Activated CD4-positive, alpha-beta T cell treated with anti-CD3 and anti-CD28 coated beads, Interleukin-2, Interleukin-6, amounts not matched to agents 100 ng/mL and 50 ng/mL, durations not matched to agents 16 hours and 8 hours (primary cell): ENCODE measurements around the gene MAN2B2.

Experiments
- DNase-seq: peaks from one replicate; pipeline ENCODE4 v3.0.0-alpha.2; 2020

Gene MAN2B2

DNA sequence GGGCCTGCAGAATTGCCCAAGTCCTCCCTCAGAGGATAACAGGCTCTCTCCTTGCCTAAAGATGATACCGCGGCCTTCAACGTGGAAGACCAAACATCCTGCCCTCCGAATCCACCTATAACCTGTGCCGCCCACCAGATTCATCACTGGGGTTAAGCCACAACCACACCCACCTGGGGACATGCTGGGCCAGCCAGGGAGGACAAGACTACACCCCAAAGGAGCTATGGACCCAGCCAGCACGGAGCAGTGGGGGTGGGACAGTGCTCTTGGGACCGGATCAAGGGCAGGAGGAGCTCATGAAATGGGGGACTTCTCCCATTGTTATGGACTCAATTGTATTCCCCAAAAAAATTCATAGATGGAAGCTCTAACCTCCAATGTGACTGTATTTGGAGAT is 6.8 kb upstream of the MAN2B2 start:
- DNase-seq = no peak

DNA sequence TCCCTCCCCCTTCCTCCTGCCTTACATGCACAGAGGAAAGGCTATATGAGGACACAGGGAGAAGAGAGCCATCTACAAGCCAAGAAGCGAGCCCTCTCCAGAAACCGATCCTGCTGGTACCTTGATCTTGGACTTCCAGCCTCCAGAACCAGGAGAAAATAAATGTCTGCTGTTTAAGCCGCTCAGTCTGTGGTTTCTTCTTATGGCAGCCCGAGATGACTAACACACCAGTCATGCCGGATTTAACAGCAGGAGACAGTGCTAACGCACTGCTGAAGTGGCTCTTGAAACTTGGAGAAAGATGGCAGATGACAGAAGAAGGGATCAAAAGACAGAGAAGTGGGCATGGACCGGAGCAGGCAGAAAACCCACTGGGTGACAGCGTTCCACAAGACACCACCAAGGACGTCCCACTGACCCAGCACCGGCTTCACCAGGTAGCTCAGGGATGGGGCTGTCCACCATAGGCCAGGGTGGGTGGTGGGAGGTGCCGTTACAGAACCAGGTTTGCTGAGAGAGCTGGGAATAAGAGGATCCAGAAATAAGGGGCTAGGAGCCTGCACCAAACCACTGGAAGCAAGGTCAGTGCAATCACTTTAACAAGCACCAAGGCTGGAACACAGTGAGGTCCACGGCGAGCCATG is 6.2 kb upstream of the MAN2B2 start:
- DNase-seq = no peak

DNA sequence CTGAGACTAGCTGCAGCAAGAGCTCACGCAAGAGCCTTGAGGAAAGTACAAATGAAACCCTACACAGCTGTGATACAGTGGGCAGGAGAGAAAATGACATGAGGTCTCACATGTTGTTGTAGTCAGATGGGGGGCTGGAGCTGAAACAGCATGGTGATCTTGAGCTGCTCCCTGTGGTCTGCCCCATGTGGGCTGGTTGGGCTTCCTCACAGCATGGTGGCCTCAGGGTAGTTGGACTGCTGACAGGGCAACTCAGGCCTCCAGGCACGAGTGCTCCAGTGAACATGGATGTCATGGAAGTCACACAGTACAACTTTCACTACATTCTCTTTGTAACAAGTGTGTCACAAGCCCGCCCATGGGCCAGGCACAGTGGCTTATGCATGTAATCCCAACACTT is 3.4 kb upstream of the MAN2B2 start:
- DNase-seq = no peak

DNA sequence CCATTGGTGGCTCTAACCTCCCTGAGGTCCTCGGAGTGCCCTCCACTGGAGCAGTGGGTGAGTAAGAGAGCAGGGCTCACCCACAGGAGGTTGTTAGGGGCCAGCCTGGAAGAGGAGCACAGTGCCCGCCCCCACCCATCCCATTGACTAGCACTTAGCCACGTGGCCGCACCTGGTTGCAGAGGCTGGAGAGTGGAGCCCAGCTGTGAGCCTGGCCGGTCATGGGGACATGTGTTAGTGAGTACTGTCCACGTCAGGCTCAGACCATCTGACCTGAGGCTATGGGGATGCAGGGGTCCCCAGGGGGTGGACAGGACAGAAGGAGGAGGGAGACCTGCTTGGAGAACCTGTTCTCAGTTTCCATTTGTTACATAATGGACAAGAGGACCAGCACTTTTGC is 1.4 kb upstream of the MAN2B2 start:
- DNase-seq = no peak

DNA sequence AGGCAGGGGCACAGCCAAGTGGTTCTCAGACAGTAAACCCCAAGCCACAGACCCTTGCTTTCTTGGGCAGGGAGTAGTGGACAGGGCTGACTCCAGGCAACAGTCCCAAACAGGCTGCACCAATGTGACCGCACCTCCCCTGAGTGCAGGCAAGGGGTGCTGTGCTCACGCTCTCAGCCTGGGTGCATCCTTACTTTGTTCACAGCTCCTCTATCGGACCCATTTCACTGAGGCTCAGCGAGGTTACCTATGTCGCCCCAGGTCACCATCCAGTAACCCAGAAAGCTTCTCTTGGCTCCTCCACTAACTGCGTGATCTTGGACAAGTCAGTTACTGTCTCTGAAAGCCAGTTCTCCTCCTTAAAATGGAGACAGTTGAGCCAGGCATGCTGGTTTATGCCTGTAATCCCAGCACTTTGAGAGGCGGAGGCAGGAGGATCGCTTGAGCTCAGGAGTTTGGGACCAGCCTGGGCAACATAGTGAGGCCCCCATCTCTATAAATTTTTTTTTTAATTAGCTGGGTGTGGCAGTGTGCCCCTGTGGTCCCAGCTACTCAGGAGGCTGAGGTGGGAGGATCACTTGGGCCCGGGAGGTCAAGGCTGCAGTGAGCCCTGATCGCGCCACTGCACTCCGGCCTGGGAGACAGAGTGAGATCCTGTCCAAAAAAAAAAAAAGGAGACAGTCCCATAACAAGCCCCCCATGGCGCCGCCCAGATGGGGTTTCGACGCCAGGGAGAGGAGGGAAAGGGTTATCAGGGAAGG is 823 bp upstream of the MAN2B2 start:
- no peak for DNase-seq

DNA sequence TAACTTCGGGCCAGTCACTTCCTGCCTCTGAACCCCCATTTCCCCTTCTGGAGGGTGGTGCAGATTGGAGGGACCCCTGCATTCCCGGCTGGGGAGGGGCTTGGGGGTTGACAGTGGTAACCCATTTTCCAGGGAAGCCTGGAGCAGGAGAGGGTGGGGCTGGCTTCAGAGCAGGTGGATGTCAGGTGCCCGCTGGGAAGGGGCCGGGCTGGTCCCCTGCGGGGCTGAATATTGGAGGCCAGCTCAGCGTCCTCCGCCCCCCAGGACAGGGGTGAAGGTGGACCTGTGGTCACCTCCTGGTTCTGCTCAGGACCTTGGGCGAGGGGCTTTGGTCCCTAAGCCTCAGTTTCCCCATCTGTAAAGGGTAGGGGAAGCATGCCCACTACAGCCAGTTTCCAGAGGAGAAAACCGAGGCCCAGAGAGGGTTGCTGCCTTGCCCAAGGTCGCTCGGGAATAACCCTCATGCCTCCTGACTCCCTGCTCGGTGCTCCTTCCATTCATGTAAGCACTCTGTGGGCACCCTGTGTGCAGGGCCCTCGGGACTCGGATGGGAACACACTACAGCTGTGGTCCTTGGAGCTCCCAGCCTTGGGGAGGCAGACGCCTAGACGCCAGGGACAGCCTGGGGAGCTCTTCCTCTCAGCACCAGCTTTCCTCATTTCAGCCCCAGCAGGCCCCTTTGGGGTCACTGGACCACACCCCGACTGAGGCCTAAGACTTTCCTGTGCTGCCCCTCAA is 683 bp downstream of the MAN2B2 start:
- DNase-seq = no peak

DNA sequence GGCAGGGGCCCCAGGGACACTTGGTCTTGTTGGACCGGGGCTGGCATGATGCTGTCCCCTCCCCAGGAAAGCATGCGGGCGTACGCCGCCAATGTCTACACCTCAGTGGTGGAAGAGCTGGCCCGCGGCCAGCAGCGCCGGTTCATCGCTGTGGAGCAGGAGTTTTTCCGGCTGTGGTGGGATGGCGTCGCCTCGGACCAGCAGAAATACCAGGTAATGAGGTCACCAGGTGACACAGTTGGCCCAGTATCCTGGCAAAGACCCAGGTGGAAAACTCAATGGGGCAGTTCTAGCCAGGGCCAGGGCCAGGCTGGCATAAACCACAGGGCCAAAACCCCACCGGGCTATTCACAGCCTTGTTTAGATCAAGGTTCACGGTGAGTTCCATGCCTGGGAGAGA is 1.5 kb downstream of the MAN2B2 start:
- no peak for DNase-seq

DNA sequence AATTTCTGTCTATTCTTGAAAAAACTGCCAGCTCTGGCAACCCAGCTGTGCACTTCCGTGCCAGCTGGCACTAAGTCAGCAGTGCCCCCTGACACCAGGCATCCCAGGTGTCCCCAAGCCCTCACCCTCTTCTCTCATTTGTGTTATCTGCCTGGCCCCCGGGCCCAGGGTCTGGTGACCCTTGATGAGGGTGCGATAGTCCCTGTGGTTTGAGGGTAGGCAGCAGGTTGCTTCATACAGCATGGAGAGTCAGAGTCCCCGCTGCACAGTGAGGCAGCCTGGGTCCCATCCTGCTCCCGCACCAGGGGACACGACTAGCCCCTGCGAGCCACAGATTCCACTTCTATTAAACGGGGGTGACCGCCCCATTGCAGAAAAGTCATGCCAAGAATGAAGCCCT is 1.9 kb downstream of the MAN2B2 start:
- DNase-seq = no peak

- no peak for DNase-seq
These were observed 2.4 kb downstream of the MAN2B2 start for GRCh38 chr4:6577409-6577808.

- no peak for DNase-seq
These were observed 3.2 kb downstream of the MAN2B2 start for GRCh38 chr4:6578221-6578620.

DNA sequence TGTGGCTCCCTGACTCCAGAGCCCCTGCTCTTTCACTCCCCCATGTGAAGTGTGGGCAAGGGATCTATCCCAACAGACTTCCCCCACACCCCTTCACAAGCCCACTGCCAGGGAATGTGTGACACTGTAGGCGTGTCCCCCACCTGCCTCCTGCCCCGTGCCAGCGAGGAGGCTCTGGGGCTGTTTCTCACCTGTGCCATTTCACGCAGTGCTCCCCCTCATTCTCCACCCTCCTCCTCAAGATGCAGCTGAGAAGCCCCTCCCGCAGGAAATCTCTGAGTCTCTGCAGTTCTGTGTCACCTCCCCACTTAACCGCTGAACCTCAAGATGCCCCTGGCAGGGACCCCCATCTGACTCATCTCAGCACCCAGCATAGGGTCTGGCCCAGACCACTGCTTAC is 5.4 kb downstream of the MAN2B2 start:
- DNase-seq = no peak

GRCh38 chr4:6581566-6582121 is 6.7 kb downstream of the MAN2B2 start:
- no peak for DNase-seq

DNA sequence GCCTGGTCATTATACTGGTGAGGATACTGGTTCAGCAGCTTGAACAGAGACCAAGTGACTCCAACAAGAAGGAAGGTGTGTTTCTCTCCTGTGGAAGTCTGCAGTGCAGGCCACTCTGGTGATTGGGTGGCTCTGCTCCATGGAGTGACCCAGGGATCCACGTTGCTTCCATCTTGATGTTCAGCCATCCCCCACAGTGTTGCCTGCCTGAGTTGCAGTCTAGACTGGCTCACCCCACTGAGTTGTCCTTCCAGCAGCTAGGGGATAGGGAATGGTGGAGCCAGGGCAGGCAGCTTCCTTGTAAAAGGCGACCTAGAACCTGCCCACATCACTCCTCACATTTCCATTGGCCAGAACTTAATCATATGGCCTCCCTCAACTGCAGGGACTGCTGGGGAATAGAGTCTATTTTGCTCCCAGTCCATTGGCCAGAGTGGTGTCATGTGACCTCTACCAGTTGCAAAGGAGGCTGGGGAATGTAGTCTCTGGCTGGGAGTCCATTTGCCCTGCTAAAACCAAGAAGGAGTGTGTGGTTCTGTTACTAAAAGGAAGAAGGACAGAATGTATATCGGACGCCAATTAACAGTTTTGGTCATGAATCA is 8.0 kb downstream of the MAN2B2 start:
- DNase-seq = peak; percentile 14

DNA sequence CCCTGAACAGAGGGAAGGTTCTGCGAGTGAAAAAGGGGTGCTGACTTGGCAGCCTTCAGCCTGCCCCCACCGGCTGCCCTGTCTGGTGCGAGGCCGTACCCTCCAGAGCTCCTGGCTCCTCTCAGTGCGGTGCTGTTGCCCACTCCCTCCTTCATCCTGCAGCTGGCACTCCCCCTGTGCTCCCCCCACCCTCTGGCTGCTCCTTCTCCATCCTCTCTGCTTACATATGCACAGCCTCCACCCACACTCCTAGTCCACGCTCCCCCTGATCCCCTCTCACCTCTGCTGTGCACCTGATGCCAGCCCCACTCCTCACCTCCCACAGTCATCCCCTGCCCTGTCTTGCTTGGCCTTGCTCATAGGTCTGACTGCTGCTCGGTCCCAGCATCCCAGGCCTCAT is 9.9 kb downstream of the MAN2B2 start:
- no peak for DNase-seq

- no peak for DNase-seq
These were observed 11.8 kb downstream of the MAN2B2 start for GRCh38 chr4:6586715-6587325.

- DNase-seq = no peak
These were observed 14.5 kb downstream of the MAN2B2 start for GRCh38 chr4:6589444-6589843.

DNA sequence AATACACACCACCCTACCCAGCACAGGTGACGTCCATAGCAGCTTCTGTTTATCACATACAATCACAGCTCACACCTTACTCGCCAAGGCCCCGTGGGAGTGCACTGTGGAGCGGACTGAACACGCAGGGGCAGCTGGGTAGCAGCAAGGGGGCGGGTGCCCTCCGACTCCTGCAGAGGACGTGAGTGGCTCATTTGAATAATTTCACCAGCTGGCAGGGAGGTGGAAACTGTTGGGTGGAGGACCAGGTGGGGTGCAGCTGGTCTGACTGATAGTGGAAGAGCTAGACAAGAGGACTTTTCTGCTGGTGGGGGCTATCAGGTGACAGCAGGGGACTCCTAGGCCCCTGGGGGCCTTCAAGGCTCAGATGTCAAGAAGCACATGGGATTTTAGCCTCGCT is 16.3 kb downstream of the MAN2B2 start:
- DNase-seq = no peak

GRCh38 chr4:6591781-6592180 is 16.8 kb downstream of the MAN2B2 start:
- DNase-seq = no peak

DNA sequence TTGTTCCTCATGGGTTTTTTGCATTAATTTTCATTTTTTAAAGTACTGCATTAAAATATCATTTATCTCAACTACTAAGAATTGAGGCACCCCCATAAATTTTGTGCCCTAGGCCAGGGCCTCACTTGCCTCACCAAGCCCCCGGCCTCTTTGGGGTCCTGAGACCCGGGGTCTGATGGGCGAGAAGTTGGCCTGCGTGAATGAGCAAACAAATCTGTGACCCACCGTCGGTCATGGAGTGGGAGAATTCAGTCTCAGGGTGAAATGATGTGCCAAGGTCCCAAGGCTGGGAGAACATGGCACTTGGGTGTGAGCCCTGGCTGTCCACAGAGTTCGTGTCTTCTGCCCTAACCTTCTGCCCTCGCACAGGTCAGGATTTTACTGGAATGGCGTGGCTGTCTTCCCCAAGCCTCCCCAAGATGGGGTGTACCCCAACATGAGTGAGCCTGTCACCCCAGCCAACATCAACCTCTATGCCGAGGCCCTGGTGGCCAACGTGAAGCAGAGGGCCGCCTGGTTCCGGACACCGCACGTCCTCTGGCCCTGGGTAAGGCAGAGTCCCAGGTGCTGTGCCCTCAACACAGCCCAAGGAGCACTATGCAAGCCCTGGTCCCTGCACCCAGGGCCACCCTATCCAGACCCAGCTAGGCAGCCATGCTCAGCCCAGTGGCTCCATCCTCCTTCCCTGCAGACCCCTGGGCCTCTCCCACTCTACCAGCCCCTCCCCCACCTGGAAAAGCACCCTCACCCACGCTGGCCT is 18.0 kb downstream of the MAN2B2 start:
- no peak for DNase-seq

GRCh38 chr4:6594341-6594740 is 19.4 kb downstream of the MAN2B2 start:
- no peak for DNase-seq

DNA sequence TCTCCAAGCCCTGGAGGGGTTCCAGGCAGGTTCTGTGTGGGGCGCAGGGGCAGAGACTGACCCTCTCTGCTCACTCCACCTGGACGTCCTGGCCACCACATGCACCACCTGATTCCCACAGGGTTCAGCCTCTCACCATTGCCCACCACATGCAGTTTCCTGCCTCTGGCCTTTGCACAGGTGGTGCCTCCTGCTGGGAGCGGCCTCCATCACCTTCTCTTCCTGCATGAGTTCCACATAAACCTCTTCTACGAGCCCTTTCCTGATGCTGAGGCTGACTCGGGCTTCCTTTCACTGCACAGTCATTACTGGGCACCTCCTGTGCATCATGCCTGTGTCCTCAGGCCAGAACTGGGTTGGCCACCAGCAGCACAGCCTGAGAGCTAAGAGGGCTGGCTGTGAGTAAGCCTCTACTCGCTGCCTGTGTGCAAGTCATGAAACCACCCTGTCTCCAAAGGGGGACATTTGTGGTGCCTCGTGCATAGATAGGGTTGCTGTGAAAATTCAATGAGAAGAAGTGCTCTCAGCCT is 19.9 kb downstream of the MAN2B2 start:
- no peak for DNase-seq
